IPS DF 19.7 (cell line): Measurements from ENCODE around the gene LRMDA.
A peak's percentile ranks its signal among the peaks of the same experiment; 100 is the strongest.

ENCODE experiments used
- DNase-seq: peaks from one replicate; pipeline ENCODE4 v3.0.0-alpha.2; 2013; ENCODE audit warnings: low read depth, low spot score

The LRMDA gene

DNA sequence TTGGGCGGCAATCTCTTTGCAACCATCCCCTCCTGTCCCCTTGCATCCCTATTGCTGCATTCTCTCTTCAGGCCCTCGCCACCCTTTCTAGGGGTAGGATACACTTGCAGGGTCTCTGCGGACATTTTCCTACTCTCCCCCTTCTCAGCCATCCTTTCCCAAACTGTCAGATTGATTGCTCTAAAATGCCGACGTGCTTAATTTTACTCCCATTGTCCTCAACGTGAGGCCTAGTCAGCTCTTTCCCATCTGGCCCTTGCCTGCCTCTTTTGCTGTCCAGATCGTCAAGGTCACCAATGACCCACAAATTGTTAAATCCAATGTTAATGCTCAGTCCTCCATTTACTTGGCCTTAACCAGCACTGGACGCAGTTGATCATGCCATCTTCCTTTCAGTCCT is 12.7 kb upstream of the LRMDA start:
- no peak for DNase-seq

DNA sequence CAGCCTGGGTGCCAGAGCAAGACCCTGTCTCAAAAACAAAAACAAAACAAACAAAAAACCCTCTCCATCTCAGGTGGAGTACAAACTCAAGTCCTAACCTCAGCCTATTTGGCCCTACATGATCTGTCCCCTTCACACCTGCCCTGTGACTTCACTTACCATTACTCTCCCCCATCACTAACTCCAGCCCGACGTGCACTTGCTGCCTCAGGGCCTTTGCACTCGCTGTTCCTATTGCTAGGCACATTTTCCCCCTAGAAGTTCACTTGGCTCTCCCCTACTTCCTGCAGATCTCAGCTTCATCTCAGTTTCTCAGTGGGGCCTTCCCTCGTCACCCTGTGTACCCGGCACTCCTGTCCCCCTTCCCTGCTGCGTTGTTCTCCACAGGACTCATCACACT is 8.5 kb upstream of the LRMDA start:
- DNase-seq, result no peak

DNA sequence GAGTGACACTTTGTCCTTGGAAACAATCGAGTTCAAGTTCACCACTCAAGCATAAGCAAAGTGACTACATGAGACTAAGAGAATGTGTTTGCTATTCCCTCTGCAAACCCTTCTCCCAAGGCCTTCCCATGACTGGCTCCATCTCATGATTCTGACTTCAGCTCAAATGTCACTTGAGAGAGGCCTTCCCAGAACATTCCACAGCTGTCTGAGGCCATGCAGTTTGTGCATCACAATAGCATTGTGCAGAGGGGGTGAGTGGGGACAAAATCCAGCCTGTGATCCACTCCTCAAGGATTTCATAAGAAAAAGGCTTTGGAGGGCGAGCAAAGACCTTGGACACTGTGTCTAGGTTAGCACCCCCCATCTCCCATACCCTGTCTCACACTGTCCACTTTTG is 6.9 kb upstream of the LRMDA start:
- no peak for DNase-seq

DNA sequence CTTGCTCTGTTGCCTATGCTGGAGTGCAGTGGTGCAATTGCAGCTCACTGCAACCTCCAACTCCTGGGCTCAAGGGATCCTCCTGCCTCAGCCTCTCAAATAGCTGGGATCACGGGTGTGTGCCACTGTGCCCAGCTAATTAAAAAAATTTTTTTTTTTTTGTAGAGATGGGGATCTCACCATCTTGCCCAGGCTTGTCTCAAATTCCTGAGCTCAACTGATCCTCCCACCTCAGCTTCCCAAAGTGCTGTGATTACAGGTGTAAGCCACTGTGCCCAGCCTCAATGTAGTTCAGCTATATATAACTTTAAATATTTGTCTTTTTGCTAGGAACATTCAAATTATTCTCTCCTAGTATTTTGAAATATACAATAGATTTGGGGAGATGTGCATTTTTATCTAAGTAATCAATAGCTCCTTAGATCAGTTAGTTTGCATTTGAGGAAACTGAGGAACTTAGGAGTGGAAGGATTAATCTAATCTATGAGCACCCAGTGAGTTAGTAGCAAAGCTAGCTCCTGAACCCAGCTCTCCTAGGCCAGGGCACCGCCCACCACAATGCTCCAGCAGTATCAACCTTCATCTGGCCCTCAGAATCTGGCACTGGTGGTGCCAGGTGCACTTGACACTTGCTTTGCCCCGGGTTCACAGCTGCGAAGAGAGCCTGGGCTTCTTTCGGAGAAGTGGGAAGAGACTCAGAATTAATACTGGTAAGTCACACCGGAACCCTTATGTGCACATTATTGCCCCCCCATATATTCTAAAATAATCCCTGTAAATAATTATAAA is 5.9 kb upstream of the LRMDA start:
- no peak for DNase-seq

DNA sequence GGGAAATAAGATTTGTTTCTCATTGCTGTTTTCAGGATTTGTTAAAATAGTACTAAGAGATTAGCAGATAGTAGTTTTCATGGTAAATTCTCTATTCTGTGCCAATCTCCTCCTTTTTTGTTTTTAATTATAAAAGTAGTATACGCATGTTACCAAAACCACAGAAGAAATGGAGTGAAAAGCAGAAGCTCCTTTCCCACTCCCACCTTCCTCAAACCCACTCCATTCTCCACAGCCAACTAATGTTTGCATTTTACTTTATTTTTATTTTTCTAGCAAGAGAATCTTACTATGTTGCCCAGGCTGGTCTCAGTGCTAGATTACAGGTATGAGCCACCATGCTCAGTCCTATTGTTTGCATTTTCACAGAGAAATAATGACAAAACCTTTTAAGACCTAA is 4.5 kb upstream of the LRMDA start:
- no peak for DNase-seq

DNA sequence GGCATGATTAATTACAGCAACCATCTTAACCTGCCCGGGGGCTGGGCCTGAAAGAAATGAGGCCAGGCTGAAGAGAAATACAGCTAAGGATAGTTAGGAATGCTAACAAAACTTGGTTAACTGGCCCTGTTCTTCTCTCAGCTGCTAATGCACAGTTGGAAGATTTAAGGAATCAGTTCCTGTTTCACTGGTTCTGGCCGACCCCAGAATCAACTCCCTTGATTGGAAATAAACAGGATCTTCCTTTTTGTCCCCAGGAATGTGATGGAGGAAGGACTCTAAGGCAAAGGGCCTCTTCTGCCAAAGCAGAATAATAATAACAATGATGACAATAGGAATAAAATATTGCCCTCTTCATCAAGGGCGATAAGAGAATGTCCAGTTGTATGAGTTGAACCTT is 3.5 kb upstream of the LRMDA start:
- DNase-seq, result no peak

DNA sequence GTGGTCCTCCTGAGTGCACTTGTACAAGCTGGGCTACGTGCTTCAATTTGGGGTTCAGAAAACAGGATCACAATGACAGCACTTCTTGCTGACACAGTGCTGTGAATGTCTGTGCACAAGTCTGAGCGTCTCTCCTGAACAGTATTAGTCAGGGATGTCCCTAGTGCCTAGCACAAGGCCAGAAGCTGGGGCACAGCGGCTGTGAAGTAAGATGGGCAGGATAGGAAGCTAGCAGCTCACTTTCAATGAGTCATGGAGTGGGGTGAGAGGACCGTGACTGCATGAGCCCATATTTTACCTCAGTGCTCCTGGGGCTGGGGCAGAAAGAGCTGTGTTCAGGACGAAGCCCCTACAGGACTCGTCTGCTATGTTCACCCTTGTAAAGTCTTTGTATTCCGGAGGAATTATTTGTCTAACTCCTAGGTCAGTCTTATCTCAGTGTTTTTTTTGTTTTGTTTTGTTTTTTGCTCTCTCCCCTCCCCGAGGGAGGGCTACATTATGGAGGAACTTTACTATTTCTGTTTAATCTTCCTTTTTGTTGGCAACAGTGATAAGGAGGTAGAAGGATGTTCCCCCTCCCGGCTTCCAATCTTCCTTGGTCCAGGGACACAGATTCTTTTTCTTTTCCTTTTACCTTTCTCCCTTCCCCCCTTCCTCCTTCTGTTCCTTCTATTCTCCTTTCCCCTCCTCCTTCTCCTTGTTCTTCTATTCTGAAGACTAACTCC is 2.8 kb upstream of the LRMDA start:
- no peak for DNase-seq

DNA sequence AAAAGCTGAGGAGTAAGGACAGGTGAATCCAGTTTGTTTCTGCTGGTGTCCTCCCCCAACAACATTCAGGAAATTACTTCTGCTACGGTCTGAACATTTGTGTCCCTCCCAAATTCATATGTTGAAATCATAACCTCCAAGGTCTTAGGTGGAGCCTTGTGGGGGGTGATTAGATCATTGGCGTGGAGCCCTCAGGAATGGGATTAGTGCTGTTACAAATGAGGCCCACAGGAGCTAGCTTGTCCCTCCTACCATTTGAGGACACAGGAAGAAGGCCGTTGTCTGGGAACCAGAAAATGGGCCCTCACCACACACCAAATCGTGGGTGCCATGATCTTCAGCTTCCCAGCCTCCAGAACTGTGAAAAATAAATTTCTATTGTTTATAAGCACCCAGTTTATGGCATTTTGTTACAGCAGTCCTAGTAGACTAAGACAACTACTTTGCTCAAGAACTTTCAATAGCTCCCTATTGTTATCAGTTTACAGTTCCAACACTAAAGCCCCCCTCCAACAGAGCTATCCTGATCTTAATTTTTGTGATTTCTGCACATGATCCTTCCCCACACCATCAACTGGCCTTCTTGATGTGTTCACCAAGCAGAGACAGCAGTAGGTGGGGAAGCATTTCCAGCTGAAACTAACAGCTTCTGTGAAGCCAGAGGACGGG is 2.1 kb upstream of the LRMDA start:
- no peak for DNase-seq

DNA sequence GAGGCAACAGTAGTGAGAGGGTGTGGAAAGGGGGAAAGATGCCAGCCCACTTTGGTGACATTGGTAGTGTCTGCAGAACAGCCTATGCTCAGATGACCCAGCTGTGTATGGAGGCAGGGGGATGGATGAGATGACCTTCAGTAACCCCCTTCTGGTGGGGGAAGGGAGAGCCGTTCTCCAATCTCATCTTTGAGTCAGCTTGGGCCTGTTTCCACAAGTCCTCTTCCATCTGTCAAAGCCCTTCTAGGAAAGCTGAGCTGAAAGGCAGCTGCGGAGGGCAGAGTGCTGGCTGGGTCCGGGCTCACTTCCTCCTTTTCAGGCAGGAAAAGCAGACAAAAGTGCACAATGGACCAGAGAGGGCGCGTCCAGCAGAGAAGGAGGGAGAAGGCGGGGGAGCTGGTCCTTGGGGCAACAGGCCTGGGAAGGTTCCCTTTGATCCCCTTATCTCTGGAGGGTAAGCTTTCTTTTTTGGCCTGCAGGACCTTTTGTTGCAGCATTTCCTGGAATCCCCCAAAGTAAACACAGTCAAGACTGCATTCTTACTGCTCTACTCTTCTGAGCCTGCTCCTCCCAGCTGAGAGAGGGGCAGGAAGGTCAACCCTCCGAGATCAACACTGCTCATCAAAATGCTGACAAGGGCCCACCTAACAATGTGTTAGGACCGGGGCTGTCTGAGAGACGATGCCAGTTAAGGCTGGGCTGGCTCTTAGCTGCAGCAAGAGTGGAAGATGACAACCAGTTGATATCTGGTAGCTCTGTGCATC is 1.2 kb upstream of the LRMDA start:
- DNase-seq, result peak; percentile 42

DNA sequence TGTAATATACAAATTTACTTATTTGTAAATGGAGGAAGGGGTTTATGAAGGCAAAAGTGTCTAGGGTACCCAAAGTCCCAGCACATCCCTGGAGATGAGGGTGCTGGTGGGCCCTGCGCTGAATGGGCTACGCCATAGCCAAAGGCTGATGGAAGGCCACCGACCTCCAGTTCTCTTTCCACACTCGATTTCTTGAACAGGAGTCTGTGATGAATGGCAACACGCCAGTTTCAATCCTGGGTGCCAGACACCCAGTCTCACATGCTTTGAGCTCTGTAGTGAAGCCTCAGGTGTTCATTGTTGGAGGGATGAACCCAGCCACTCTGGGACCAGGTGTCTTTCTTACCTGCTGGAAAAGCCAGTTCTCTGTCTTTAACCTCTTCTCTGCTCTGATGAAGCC is 752 bp downstream of the LRMDA start:
- no peak for DNase-seq

DNA sequence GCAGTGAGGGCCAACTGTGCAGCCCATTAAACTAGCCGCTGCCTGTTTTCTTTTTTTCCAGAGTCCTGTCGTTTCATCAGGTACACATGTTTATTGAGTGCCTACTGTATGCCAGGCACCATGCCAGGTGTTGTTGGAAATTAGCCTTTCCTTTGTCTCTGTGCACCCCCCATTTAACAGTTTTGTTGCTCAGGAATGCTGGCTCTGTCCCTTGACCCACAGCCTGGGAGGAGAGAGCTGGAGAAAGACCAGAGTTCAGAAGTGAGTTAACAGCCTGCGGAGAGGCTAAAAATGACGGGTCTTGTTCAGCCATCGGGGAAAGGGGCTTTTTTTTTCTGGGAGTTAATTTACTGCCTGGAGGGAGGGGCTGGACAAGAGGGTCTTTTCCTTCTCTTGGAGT is 1.3 kb downstream of the LRMDA start:
- no peak for DNase-seq

DNA sequence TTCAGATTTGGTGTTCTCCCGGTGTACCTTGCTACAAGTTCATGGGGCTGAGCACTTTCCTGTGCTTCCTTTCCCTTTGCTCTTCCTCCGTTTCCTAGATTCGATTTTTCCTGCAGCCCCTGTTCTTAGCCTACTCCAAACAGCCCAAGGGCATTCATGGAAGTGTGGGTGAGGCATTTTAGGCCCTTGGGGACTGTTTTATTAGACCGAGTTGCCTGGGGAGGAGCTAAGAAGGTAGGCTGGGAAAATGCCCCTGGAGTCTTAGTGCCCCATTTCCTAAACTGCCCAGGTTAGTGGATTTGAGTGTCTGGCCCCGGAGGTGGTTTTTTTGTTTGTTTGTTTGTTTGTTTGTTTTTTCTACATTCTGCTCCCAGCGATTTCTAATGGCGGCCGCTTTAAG is 1.8 kb downstream of the LRMDA start:
- DNase-seq, result no peak

DNA sequence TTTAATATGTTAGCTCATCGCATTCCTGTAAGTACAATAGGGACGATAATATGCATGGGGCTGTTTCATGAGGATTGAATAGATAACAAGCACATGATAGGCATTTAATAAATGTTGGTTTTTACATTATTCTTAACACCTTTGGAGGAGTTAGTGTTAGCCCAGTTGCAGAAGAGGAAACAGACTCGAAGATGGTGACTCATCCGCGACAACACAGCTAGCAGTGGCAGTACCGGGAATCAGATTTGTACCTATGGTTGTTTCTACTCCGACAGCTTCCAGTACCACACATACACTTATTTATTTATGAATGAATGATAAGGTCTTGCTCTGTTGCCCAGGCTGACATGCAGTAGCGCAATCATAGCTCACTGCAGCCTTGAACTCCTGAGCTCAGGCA is 2.9 kb downstream of the LRMDA start:
- DNase-seq, result no peak

DNA sequence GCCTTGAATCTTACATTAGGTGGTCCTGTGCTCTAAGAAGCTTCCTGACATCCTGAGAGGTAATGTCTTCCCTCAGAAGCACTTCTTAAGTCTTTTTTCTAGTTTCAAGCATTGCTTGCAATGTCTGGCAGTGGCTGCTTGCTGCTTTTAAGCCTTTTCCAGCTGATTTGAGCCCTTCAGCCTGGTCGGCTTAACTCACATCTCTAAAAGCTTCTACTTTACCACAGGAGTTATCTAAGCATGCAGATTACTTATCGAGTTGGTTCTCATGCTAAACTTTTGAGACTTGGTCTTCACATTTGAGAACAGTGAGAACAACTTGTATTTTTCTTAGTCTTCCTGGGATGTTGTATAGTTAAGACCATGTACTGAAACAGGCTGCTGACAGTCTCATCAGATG is 3.9 kb downstream of the LRMDA start:
- DNase-seq, result no peak

DNA sequence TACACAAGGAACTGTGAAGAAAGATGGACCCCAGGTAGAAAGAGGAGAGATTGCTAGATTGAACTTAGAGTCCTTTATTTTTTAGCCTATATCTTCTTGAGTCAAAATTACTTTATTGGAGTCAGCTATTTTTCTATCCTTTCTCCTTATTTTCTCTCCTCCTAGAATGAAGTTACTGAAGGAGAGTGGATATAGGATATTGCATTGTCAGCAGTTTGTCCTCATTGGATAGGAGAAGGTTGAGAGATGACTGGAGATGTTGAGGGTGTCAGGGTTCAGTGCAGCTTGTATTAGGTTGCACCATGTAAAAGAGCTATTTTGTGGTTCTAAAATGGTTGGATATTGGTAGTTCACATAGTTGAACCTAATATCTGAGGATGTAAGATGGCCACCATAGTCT is 5.5 kb downstream of the LRMDA start:
- no peak for DNase-seq

DNA sequence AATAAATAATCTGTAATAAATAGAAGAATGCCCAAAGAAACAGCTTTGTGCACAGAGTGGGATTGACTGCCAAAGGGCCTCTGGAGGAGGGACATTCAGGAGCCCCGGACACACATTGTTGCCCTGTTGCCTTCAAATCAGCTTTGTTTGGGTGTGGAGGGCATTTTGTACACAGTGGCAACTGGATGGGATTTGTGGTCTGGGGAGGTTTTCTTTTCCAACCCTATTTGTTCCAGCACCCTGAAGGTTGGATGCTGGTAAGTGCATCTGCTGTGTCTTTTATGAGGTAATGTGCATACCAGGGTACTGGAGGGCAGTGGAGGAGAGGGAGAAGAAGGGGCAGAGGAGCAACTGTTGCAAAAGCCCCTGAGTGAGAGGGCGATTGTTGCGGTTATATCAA is 6.3 kb downstream of the LRMDA start:
- no peak for DNase-seq

DNA sequence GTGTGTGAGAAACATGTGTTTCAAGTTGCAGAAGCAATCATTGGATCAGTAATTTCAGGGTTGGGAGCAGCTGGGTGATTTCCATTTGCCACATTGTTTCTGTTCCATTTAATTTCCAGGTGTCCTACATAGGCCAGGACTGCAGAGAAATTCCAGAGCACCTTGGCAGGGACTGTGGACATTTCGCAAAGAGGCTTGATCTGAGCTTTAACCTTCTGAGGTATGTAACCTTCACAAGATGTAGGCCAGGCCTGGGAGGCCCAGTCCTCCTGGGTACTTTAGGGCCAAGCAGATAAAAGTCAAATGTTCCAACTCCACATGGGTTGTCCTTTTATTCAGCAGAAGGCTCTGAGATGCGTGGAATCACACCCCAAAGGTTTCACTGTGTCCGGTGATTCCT is 6.9 kb downstream of the LRMDA start:
- DNase-seq, result no peak

DNA sequence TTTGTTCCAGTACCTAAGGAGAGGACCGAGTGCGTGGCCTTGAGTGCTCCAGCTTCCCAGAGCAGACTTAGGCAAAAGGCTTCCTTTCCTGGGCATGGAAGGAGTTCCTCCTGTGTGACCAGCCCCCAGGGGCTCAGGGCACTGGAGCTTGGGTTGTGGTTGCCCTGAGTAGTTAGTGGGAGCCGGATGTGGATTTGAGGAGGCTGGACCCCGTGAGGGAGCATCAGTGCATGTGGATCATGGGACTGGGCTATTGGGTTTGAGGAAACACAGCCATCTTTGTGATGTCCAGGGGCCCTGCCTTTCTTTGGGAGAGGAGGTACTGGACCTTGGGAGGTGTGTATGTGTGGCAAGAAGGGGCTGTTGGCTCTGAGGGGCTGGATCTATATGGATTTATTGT is 8.4 kb downstream of the LRMDA start:
- no peak for DNase-seq

DNA sequence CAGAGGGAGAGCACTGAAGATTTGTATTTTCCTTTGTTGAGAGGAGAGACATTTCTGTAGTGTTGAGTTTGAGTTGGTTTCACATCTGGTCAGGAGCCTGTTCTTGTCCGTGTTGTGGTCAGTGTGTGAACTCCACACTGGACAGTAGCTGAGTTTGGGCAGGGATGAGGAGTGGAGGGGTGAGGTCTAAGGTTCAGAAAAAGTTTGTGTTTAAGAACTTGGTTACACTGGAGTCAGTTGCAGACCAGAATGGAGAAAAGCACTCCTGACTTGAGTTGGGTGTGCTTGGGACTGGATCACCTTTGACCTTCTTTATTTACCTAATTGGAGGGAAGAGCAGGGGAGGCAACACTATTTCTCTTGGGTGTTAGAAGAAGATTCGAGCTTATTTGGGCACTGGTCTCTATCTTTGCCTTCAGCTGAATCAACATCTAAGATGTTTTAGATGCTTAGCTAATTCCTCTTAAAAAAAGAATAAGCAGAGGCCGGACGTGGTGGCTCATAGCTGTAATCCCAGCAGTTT is 8.9 kb downstream of the LRMDA start:
- no peak for DNase-seq

DNA sequence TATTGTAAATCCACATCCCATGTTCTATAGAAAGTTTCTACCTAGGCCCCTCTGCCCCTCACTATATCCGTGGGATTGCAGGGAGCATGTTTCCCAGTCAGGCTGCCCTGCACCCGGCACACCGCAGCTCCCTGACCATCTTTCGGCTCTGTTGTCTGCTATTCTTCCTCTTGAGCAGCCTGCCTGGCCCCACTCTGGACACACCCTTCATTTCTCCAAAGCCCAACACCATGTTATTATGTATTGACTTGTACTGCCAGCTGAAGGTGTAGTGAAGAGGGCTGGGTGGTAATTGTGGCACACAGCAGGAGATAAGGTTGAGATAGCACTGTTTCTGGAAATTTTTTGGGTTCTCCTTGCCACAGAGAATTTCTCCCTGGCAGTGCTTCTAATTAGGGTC is 9.8 kb downstream of the LRMDA start:
- no peak for DNase-seq

DNA sequence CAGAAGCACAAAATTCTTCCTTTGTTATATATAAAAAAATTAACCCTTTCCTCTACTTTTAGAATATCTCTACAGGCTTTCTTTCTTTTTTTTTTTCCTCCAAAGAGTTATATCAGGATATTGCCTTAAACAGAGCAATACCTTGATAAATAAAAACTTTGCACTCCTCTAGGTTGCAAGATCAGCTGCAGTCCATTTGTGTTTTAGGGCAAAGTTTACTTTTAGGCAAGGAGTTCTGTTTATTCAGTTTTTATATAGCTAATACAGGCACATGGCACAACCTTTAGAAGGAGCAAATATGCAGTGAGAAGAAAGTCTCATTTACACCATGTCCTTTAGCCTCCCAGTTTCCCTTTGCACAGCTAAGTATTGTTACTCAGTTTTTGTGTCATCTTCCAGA is 10.3 kb downstream of the LRMDA start:
- no peak for DNase-seq

DNA sequence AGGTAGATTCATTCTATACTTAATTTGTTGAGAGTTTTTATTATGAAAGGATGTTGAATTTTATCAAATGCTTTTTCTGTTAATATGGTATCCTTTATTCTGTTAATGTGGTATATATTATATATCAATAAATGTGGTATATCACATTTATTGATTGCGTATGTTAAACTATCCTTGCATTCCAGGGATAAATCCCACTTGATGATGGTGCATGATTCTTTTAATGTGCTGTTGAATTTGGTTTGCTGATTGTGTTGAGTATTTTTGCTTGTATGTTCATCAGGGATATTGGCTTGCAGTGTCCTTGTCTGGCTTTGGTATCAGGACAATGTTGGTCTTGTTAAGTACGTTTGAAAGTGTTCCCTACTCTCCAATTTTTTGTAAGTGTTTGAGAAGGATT is 11.9 kb downstream of the LRMDA start:
- DNase-seq, result no peak
